ENCODE measurements around the gene BBS9.

DNA sequence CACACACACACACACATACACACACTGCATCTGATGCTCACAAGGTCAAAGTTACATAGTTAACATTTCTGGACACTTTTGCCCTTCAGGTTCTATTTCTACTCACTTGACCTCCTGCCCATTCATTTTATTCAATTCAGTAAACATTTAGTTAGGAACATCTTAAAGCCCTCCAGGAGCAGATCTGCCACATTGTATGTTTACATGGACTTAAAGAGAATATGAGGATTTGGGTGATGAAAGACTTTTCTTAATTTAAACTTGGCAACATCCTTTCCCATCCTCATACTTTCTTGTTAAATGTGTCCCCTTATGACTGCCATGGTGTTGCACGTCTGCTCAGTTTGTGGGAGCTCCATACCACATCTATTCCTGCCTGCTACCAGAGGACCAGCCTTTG lies 453.2 kb downstream of the BBS9 start:
- TF ChIP-seq POLR2AphosphoS5 (IDR thresholded peaks at IDR 0.05; ENCODE audit: insufficient read depth in 1 of 2, low read depth in 1 of 2): no peak
- TF ChIP-seq, protein P1, sequence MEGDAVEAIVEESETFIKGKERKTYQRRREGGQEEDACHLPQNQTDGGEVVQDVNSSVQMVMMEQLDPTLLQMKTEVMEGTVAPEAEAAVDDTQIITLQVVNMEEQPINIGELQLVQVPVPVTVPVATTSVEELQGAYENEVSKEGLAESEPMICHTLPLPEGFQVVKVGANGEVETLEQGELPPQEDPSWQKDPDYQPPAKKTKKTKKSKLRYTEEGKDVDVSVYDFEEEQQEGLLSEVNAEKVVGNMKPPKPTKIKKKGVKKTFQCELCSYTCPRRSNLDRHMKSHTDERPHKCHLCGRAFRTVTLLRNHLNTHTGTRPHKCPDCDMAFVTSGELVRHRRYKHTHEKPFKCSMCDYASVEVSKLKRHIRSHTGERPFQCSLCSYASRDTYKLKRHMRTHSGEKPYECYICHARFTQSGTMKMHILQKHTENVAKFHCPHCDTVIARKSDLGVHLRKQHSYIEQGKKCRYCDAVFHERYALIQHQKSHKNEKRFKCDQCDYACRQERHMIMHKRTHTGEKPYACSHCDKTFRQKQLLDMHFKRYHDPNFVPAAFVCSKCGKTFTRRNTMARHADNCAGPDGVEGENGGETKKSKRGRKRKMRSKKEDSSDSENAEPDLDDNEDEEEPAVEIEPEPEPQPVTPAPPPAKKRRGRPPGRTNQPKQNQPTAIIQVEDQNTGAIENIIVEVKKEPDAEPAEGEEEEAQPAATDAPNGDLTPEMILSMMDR (IDR thresholded peaks at IDR 0.05): no peak
